ENCODE data around the gene WNK1.
"Not testable (repeated sequence)": the region's sequence is repeated elsewhere in the genome, so short reads cannot be mapped to it uniquely, and the experiment has no call there.

The WNK1 gene

GRCh38 chr12:777550-778047 lies 25.2 kb downstream of the WNK1 start:
- peaks cover 26% of the 10 kb centered on the region for H3K4me1 ChIP-seq
- no peaks in the 10 kb centered on the region for H3K27me3 ChIP-seq (ENCODE audit: low read depth)
- DNase-seq (ENCODE audit: low spot score in 2 of 2) = no peak
- in situ Hi-C loops (cut with MboI; ENCODE audit: low sequenced_read_pairs) = no loop called here
- no peaks in the 10 kb centered on the region for H3K36me3 ChIP-seq (replicated peaks)
- no peak overlapping the region for H3K4me3 ChIP-seq
- H3K9me3 ChIP-seq = no peaks in the 10 kb centered on the region

- Histone ChIP-seq H3K9me3 (no peaks in the 10 kb centered on the region), H3K27me3 (ENCODE audit: low read depth) (no peaks in the 10 kb centered on the region), H3K4me1 (peaks cover 22% of the 10 kb centered on the region), H3K4me3 (no peak overlapping the region), H3K36me3 (replicated peaks) (no peaks in the 10 kb centered on the region)
- in situ Hi-C loops (cut with MboI; ENCODE audit: low sequenced_read_pairs) = no loop called here
- DNase-seq (ENCODE audit: low spot score in 2 of 2) = no peak
These were observed 26.2 kb downstream of the WNK1 start for GRCh38 chr12:778615-779014.

GRCh38 chr12:779745-780734 lies 27.7 kb downstream of the WNK1 start:
- DNase-seq (ENCODE audit: low spot score in 2 of 2) = peak in 1 of 2 experiments; percentile 63
- H3K4me3 ChIP-seq = no peak overlapping the region
- H3K27me3 ChIP-seq (ENCODE audit: low read depth) = no peaks in the 10 kb centered on the region
- H3K4me1 ChIP-seq = peaks cover 14% of the 10 kb centered on the region
- in situ Hi-C loops (cut with MboI; ENCODE audit: low sequenced_read_pairs) = no loop called here
- H3K9me3 ChIP-seq = no peaks in the 10 kb centered on the region
- no peaks in the 10 kb centered on the region for H3K36me3 ChIP-seq (replicated peaks)

GRCh38 chr12:780750-781379 lies 28.5 kb downstream of the WNK1 start:
- Histone ChIP-seq H3K36me3 (replicated peaks) (no peaks in the 10 kb centered on the region), H3K4me1 (peaks cover 14% of the 10 kb centered on the region), H3K9me3 (no peaks in the 10 kb centered on the region), H3K4me3 (no peak overlapping the region), H3K27me3 (ENCODE audit: low read depth) (no peaks in the 10 kb centered on the region)
- in situ Hi-C loops (cut with MboI; ENCODE audit: low sequenced_read_pairs) = no loop called here
- DNase-seq (ENCODE audit: low spot score in 2 of 2) = no peak

GRCh38 chr12:785706-786105 lies 33.3 kb downstream of the WNK1 start:
- Histone ChIP-seq H3K4me3 (no peak overlapping the region), H3K4me1 (peaks cover 4% of the 10 kb centered on the region; the same call in 1 of the 2 replicates), H3K9me3 (no peaks in the 10 kb centered on the region), H3K36me3 (replicated peaks) (no peaks in the 10 kb centered on the region), H3K27me3 (ENCODE audit: low read depth) (no peaks in the 10 kb centered on the region)
- no peak for DNase-seq (ENCODE audit: low spot score in 2 of 2)
- in situ Hi-C loops (cut with MboI; ENCODE audit: low sequenced_read_pairs) = no loop called here

- Histone ChIP-seq H3K4me1 (0 out of 2 replicates have a peak, but pooled peaks cover 3% of the 10 kb centered on the region), H3K27me3 (ENCODE audit: low read depth) (no peaks in the 10 kb centered on the region), H3K9me3 (no peaks in the 10 kb centered on the region), H3K36me3 (replicated peaks) (no peaks in the 10 kb centered on the region), H3K4me3 (no peak overlapping the region)
- DNase-seq (ENCODE audit: low spot score in 2 of 2) = no peak
- in situ Hi-C loops (cut with MboI; ENCODE audit: low sequenced_read_pairs) = no loop called here
These were observed 35.9 kb downstream of the WNK1 start for GRCh38 chr12:788288-788687.

GRCh38 chr12:788762-789161 lies 36.4 kb downstream of the WNK1 start:
- H3K9me3 ChIP-seq; H3K36me3 ChIP-seq (replicated peaks); H3K27me3 ChIP-seq (ENCODE audit: low read depth); DNase-seq (ENCODE audit: low spot score in 2 of 2); H3K4me3 ChIP-seq; in situ Hi-C loops (cut with MboI; ENCODE audit: low sequenced_read_pairs); H3K4me1 ChIP-seq: not testable (repeated sequence)

GRCh38 chr12:789852-790563 lies 37.6 kb downstream of the WNK1 start:
- Histone ChIP-seq H3K9me3 (no peaks in the 10 kb centered on the region), H3K36me3 (replicated peaks) (no peaks in the 10 kb centered on the region), H3K4me1 (0 out of 2 replicates have a peak, but pooled peaks cover 3% of the 10 kb centered on the region), H3K4me3 (no peak overlapping the region), H3K27me3 (ENCODE audit: low read depth) (no peaks in the 10 kb centered on the region)
- in situ Hi-C loops (cut with MboI; ENCODE audit: low sequenced_read_pairs) = no loop called here
- DNase-seq (ENCODE audit: low spot score in 2 of 2) = no peak

GRCh38 chr12:790608-791007 lies 38.2 kb downstream of the WNK1 start:
- DNase-seq (ENCODE audit: low spot score in 2 of 2) = no peak
- in situ Hi-C loops (cut with MboI; ENCODE audit: low sequenced_read_pairs) = no loop called here
- Histone ChIP-seq H3K27me3 (ENCODE audit: low read depth) (no peaks in the 10 kb centered on the region), H3K4me3 (no peak overlapping the region), H3K4me1 (peaks cover 7% of the 10 kb centered on the region; the same call in 1 of the 2 replicates), H3K36me3 (replicated peaks) (no peaks in the 10 kb centered on the region), H3K9me3 (no peaks in the 10 kb centered on the region)

- no peak overlapping the region for H3K4me3 ChIP-seq
- H3K36me3 ChIP-seq (replicated peaks) = no peaks in the 10 kb centered on the region
- no peaks in the 10 kb centered on the region for H3K27me3 ChIP-seq (ENCODE audit: low read depth)
- H3K9me3 ChIP-seq = no peaks in the 10 kb centered on the region
- H3K4me1 ChIP-seq = peaks cover 25% of the 10 kb centered on the region
- DNase-seq (ENCODE audit: low spot score in 2 of 2) = no peak
- in situ Hi-C loops (cut with MboI; ENCODE audit: low sequenced_read_pairs) = no loop called here
These were observed 40.7 kb downstream of the WNK1 start for GRCh38 chr12:793037-793436.

- no peaks in the 10 kb centered on the region for H3K27me3 ChIP-seq (ENCODE audit: low read depth)
- H3K36me3 ChIP-seq (replicated peaks) = no peaks in the 10 kb centered on the region
- H3K9me3 ChIP-seq = no peaks in the 10 kb centered on the region
- in situ Hi-C loops (cut with MboI; ENCODE audit: low sequenced_read_pairs) = no loop called here
- DNase-seq (ENCODE audit: low spot score in 2 of 2) = no peak
- H3K4me3 ChIP-seq = no peak overlapping the region
- peaks cover 25% of the 10 kb centered on the region for H3K4me1 ChIP-seq
These were observed 41.3 kb downstream of the WNK1 start for GRCh38 chr12:793711-794110.

GRCh38 chr12:795305-795704 lies 42.9 kb downstream of the WNK1 start:
- Histone ChIP-seq H3K4me1 (peaks cover 22% of the 10 kb centered on the region), H3K4me3 (no peak overlapping the region), H3K9me3 (no peaks in the 10 kb centered on the region), H3K36me3 (replicated peaks) (no peaks in the 10 kb centered on the region), H3K27me3 (ENCODE audit: low read depth) (no peaks in the 10 kb centered on the region)
- in situ Hi-C loops (cut with MboI; ENCODE audit: low sequenced_read_pairs) = no loop called here
- no peak for DNase-seq (ENCODE audit: low spot score in 2 of 2)

- in situ Hi-C loops (cut with MboI; ENCODE audit: low sequenced_read_pairs) = no loop called here
- H3K4me3 ChIP-seq = no peak overlapping the region
- no peaks in the 10 kb centered on the region for H3K9me3 ChIP-seq
- no peak for DNase-seq (ENCODE audit: low spot score in 2 of 2)
- H3K4me1 ChIP-seq = peaks cover 35% of the 10 kb centered on the region
- H3K36me3 ChIP-seq (replicated peaks) = no peaks in the 10 kb centered on the region
- H3K27me3 ChIP-seq (ENCODE audit: low read depth) = no peaks in the 10 kb centered on the region
These were observed 48.0 kb downstream of the WNK1 start for GRCh38 chr12:800401-800800.

All from HAP-1 (cell line).